Panc1 (cell line): ENCODE measurements around the gene ATP7B. TPM values are rescaled to one million over a fixed set of nuclear protein-coding genes. Genes with fewer than 3 reads are reported as not detected.

Experiments used
- ATAC-seq: fragments of 200-7000 bp; cut with Tn5 transposase; 2 replicates; pipeline ENCODE4 v1.9.1; 2020; ENCODE audit warnings: mild to moderate bottlenecking, moderate library complexity
- BruUV-seq: library from RNA; stranded (reverse); fragments of 400-500 nt; replicated peaks from 2 replicates; lab custom pipeline; 2021; lab: Mats Ljungman, UMichigan
- CTCF ChIA-PET: fragments of 300-600 bp; sonication (Branson Sonifier 250); formaldehyde crosslinking; loops from one replicate; lab custom pipeline; 2022; ENCODE audit warnings: antibody characterized with exemption; lab: Charles Lee
- POLR2A ChIA-PET: fragments of 300-600 bp; sonication (Branson Sonifier 250); formaldehyde crosslinking; loops from one replicate; lab custom pipeline; 2022; ENCODE audit warnings: antibody characterized with exemption; lab: Charles Lee
- DNase-seq: peaks from one replicate; pipeline ENCODE4 v3.0.0-alpha.2; 2010; ENCODE audit warnings: low read depth, low spot score
- H3K27ac ChIP-seq: 2 replicates; pipeline ENCODE4 v1.5.1; 2011; ENCODE audit warnings: mild to moderate bottlenecking, low read length, inconsistent platforms
- H3K27me3 ChIP-seq: fragments of 200-500 bp; sonication (Bioruptor generic); 2 replicates; pipeline ENCODE4 v1.6.0; 2014; ENCODE audit warnings: low read length, inconsistent platforms; ENCODE audit not compliant: control insufficient read depth, insufficient read depth
- H3K36me3 ChIP-seq: fragments of 200-500 bp; sonication (Bioruptor generic); 2 replicates; pipeline ENCODE4 v1.5.1; 2014; ENCODE audit warnings: inconsistent platforms, mild to moderate bottlenecking, low read length, moderate library complexity; ENCODE audit not compliant: control insufficient read depth, insufficient read depth
- H3K4me1 ChIP-seq: 2 replicates; pipeline ENCODE4 v1.5.1; 2011; ENCODE audit warnings: inconsistent platforms, mild to moderate bottlenecking, low read length, moderate library complexity; ENCODE audit not compliant: control insufficient read depth, insufficient read depth
- H3K4me3 ChIP-seq, 2 experiments: 2 replicates each; pipeline ENCODE4 v1.5.1; 2011 to 2012; ENCODE audit warnings: low read depth in 2 of 2, low read length in 2 of 2, mild to moderate bottlenecking in 2 of 2, inconsistent platforms in 1 of 2, moderate library complexity in 1 of 2
- H3K9me3 ChIP-seq: fragments of 200-500 bp; sonication (Bioruptor generic); 2 replicates; pipeline ENCODE4 v1.5.1; 2014; ENCODE audit warnings: low read depth, mild to moderate bottlenecking, inconsistent platforms, low read length, moderate library complexity; ENCODE audit not compliant: control insufficient read depth, insufficient read depth
- POLR2AphosphoS5 ChIP-seq: IDR thresholded peaks from 2 replicates; pipeline ENCODE4 v1.6.1; 2012; ENCODE audit warnings: mild to moderate bottlenecking, low read depth, low read length, moderate library complexity
- SIN3A ChIP-seq: IDR thresholded peaks from 2 replicates; pipeline ENCODE4 v1.6.1; 2012; ENCODE audit warnings: low read depth, mild to moderate bottlenecking, low read length, moderate library complexity, borderline replicate concordance; ENCODE audit not compliant: insufficient read depth
- TCF7L2 ChIP-seq: IDR thresholded peaks from 2 replicates; pipeline ENCODE4 v1.6.1; 2011; ENCODE audit warnings: mild to moderate bottlenecking, low read depth, low read length, inconsistent platforms
- in situ Hi-C: cut with HindIII; loops from 2 replicates; pipeline ENCODE4 v1.10.0; 2016; ENCODE audit warnings: low sequenced_read_pairs, low pct_unique_long_range_greater_than_20kb
- intact Hi-C: fragments of 100-400 bp; cut with micrococcal nuclease; formaldehyde crosslinking; loops from one replicate; pipeline ENCODE4 v1.10.0; 2022; ENCODE audit not compliant: unreplicated experiment
- total RNA-seq: library from RNA; stranded (reverse); gene quantifications from one replicate; pipeline ENCODE4 v1.2.1, GENCODE V29; 2021; ENCODE audit not compliant: unreplicated experiment
- TF ChIP-seq, protein P1 (sequence below): fragments of 450-650 bp; IDR thresholded peaks from 2 replicates; pipeline ENCODE4 v1.5.1; 2017; ENCODE audit warnings: mild to moderate bottlenecking
- TF ChIP-seq, protein P2 (sequence below), 2 experiments: IDR thresholded peaks; 2 replicates each; pipeline ENCODE4 v1.6.1; 2011 to 2012; ENCODE audit warnings: low read depth in 2 of 2, control low read depth in 1 of 2, low read length in 1 of 2, mild to moderate bottlenecking in 1 of 2, moderate library complexity in 1 of 2; ENCODE audit not compliant: insufficient read depth in 1 of 2

The ATP7B gene
- total RNA-seq, 1 experiment from 2014 or later: 19.6 TPM

DNA sequence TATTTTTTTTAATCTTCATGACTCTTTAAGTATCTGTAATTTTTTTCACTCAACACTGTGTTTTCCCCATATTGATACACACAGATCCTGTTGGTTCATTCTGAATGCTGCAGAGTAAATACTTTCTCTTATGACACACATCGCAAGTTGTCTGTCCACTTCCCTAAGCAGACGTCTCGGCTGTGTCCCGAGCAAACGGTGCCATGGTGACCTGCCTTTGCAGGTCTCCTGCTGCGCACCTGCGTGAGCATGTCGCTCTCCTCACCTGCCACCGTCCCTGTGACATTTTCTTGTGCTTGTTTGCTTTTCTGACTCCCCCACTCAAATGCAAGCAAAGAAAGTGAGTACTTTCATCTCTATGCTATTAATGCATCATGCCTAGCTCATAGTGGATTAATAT, 91.7 kb downstream of the ATP7B start:
- in situ Hi-C loops (no loop called here), intact Hi-C loops (no loop called here)
- Histone ChIP-seq H3K4me1 (no peaks in the 10 kb centered on the region), H3K27me3 (no peaks in the 10 kb centered on the region), H3K4me3 (no peak overlapping the region), H3K36me3 (no peaks in the 10 kb centered on the region), H3K27ac (no peak overlapping the region), H3K9me3 (no peaks in the 10 kb centered on the region)
- BruUV-seq: no TSS peak
- DNase-seq: no peak
- ATAC-seq: no peak
- ChIA-PET POLR2A (no interaction called here), CTCF (no interaction called here)
- TF ChIP-seq POLR2AphosphoS5 (no peak), TCF7L2 (no peak), SIN3A (no peak)
- TF ChIP-seq, protein P1, sequence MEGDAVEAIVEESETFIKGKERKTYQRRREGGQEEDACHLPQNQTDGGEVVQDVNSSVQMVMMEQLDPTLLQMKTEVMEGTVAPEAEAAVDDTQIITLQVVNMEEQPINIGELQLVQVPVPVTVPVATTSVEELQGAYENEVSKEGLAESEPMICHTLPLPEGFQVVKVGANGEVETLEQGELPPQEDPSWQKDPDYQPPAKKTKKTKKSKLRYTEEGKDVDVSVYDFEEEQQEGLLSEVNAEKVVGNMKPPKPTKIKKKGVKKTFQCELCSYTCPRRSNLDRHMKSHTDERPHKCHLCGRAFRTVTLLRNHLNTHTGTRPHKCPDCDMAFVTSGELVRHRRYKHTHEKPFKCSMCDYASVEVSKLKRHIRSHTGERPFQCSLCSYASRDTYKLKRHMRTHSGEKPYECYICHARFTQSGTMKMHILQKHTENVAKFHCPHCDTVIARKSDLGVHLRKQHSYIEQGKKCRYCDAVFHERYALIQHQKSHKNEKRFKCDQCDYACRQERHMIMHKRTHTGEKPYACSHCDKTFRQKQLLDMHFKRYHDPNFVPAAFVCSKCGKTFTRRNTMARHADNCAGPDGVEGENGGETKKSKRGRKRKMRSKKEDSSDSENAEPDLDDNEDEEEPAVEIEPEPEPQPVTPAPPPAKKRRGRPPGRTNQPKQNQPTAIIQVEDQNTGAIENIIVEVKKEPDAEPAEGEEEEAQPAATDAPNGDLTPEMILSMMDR: no peak
- TF ChIP-seq, protein P2, sequence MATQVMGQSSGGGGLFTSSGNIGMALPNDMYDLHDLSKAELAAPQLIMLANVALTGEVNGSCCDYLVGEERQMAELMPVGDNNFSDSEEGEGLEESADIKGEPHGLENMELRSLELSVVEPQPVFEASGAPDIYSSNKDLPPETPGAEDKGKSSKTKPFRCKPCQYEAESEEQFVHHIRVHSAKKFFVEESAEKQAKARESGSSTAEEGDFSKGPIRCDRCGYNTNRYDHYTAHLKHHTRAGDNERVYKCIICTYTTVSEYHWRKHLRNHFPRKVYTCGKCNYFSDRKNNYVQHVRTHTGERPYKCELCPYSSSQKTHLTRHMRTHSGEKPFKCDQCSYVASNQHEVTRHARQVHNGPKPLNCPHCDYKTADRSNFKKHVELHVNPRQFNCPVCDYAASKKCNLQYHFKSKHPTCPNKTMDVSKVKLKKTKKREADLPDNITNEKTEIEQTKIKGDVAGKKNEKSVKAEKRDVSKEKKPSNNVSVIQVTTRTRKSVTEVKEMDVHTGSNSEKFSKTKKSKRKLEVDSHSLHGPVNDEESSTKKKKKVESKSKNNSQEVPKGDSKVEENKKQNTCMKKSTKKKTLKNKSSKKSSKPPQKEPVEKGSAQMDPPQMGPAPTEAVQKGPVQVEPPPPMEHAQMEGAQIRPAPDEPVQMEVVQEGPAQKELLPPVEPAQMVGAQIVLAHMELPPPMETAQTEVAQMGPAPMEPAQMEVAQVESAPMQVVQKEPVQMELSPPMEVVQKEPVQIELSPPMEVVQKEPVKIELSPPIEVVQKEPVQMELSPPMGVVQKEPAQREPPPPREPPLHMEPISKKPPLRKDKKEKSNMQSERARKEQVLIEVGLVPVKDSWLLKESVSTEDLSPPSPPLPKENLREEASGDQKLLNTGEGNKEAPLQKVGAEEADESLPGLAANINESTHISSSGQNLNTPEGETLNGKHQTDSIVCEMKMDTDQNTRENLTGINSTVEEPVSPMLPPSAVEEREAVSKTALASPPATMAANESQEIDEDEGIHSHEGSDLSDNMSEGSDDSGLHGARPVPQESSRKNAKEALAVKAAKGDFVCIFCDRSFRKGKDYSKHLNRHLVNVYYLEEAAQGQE (IDR thresholded peaks at IDR 0.05; ENCODE audit: insufficient read depth in 1 of 2, low read depth in 2 of 2, low read length in 1 of 2): no peak

DNA sequence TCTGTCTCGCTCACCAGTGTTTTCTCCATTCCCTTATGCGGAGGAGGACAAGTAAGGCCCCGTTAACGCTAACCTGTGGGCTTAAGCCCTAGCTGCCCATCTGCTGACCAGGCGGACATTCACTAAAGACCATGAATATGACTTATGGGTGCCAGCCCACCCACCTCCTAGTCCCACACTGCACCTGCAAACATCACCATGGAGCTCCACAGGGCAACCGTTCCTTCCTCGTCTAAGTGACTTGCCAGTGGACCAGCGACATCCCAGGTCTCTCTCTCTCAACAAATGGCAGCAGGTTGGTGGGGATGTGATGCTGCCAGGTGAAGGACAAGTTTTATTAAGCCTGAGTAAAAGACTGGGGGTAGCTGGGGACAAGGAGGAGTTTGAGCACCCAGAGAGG, 94.3 kb downstream of the ATP7B start:
- H3K4me3 ChIP-seq: no peak overlapping the region
- TF ChIP-seq, protein P1: no peak
- TF ChIP-seq, protein P2 (IDR thresholded peaks at IDR 0.05; ENCODE audit: insufficient read depth in 1 of 2, low read depth in 2 of 2, low read length in 1 of 2): no peak
- TF ChIP-seq POLR2AphosphoS5: no peak
- no peak for TF ChIP-seq TCF7L2
- no peak for TF ChIP-seq SIN3A
- ChIA-PET CTCF (no interaction called here), POLR2A (no interaction called here)
- ATAC-seq (no peak), DNase-seq (no peak)
- intact Hi-C loops (no loop called here), in situ Hi-C loops (no loop called here)
- H3K27ac ChIP-seq: no peak overlapping the region
- H3K27me3 ChIP-seq: no peaks in the 10 kb centered on the region
- no peaks in the 10 kb centered on the region for H3K36me3 ChIP-seq
- no TSS peak for BruUV-seq
- H3K4me1 ChIP-seq: no peaks in the 10 kb centered on the region
- H3K9me3 ChIP-seq: no peaks in the 10 kb centered on the region
